Stimulated activated naive CD4-positive, alpha-beta T cell (primary cell): Measurements from ENCODE around the gene ZDHHC11.
"Not testable (repeated sequence)": the region's sequence is repeated elsewhere in the genome, so short reads cannot be mapped to it uniquely, and the experiment has no call there.

ENCODE experiments used
- DNase-seq, 6 experiments: peaks; one replicate each; lab custom pipeline; 2025; lab: John Stamatoyannopoulos, UW

Gene ZDHHC11

DNA sequence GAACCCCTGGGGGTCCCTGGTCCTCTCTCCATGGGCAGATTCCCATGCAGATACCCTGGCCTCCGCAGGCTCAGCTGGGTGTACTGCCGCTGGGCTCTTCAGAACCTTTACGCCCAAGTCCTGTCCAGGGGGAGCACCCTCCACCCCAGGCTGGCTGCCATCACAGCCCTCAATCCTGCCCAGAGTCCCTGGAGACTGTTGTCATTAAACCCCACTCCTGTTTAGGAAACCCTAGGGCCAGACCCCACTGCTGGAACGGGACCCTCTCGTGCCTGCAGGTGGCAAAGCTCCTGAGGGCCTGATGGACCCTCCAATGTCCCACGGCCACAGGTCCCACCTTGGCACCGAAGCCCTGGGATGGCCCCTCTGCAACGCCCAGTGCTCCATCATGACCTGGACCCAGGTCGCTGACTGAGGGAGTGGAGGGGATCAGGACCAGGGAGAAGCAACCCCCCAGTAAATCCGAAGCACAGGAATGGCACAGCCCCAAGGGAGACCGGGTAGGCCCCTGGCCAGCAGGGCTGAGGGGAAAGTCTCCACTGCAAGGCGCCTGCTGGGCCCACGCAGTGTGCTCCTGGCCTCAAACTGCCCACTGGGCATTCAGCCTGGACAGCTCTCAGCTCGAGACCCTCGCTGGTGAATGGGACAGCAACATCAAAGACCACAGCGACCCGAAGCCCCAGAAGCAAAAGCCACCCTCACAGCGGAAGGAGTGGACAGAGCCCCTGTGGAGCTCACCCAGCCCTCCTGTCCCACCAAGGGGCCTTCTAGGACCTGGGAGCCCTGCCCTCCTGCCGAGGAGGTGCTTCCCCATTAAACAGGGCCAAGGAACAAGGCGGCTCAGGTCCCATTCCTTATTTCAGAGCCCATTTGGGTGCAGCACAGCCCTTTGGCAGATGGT lies 74.6 kb downstream of the ZDHHC11 start:
- no peak for DNase-seq

GRCh38 chr5:775595-775960 lies 75.2 kb downstream of the ZDHHC11 start:
- DNase-seq: not testable (repeated sequence)

DNA sequence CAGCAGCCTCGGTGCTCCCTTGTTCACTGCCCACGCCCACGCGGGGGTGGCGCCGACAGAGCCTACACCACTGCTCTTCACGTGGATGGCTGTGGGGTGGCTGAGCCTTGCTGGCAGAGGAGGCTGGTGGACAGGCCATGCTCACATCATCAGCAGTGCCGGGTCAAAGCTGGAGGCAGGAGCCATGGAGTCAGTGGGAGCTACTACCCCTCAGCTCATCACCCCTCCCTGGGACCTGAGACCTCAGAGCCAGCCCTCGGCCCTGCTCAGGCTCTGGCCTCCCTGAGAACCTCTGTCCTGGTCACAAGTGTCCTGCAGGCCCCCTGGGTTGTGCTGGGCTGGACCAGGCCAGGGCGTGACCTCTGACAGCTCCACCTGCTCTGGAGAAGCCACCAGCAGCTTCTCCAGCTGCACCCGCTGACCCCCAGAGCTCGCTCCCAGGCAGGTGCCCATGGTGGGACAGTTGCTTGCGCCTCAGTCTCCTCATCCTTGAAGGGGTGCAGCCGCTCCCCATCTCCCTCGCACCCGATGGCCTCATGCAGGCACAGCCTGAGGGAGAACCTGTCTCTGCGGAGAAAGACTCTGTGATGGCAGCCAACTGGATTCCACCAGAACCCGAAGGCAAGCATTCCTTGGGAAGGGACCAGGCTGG lies 75.8 kb downstream of the ZDHHC11 start:
- DNase-seq: not testable (repeated sequence)

GRCh38 chr5:774304-774703 lies 76.5 kb downstream of the ZDHHC11 start:
- DNase-seq: not testable (repeated sequence)

DNA sequence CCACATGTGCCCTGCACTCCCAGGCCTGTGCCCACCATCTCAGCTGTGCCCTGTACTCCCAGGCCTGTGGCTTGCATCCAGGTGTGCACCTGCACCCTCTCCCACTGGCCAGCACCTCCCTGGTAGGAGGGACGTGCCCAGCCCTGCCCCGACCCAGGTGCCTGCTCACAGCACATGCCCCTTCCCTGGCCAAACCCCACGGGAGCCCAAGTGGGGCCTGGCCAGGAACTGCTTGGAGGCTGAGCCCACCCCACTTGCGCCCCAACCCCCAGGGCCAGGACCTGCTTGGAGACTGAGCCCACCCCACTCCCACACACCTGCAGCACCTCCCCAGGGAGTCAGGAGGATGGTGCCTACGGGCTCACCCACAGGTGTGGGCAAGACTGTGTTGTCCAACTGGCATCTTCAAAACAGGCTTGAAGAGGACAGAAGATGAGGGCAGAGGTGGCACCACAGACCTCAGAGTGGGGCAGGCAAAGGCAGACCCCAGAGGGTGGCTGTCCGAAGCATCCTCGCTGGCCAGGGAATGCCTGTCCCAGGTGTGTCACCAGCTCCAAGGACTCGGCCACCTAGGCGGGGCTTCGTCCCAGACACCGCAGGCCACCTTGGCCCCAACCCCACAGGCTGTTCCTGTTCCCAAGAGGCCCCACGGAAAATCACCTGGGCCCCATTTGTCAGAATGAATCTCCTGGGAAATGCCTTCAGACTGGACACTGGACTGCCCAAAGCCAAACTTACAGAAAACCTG lies 77.1 kb downstream of the ZDHHC11 start:
- no peak for DNase-seq

DNA sequence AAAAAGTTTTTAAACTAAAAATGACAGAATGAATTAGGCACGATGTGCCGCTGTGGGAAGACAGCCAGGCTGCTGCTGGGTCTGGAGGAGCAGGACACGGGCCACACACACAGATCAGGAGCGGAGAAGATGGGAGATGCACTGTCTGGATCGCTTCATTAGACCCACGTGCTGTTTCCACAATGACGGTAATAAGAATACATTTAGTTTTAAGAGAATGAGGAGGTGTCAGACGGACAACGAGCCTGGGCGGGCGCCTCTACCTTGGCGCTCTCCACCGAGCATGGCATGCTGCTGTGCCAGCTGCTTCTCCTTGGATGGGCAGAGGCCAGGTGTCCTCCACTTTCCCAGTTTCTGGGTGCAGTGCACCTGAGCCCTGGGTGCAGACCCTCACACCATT lies 77.9 kb downstream of the ZDHHC11 start:
- not testable (repeated sequence) for DNase-seq

DNA sequence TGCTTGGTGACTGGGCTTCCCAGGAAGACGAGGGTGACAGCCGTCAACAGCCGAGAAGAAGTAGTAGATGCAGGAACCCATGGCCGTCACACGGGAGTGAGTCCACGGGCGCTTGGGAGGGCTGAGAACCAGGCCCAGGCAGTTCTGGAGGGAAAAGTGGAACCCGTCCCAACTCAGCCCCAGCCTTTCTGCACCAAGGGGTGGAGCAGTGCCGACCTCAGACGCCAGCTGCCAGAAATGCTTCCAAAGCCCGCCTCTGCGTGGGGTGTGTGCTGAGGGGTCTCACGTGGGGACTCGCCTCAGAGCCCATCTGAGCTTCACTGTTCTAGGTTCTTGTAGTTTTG lies 78.3 kb downstream of the ZDHHC11 start:
- DNase-seq: not testable (repeated sequence)

DNA sequence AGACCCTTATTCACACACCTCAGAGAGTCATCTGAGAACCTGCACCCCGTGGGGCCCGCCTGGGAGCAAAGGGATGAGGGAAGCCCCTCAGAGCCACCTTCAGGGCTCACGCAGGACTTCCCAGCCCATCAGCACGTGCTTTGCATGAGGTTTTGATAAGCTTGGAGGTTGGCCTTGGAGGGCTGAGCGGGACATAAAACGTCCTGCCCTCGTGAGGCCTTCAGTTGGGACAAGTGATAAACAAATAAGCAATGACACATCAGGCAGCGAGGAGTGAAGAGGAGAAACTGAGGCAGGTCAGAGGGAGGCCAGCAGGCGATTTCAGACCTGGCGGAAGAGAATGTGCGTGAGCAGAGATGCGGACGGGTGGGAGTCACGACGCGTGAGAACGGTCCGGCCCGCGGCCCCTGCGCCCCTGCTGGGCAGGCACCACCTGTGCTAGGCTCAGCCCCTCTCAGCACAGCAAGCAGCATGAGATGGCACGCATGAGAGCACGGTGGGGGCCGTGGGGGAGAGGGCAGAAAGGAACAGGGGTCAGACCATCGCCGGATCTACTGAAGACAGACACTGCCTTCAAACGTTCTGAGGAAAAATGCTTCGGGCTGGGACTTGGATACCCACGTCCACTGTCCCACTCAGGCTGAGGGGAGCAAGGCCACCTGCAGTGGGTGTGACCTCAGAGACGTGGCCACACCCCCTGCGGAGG lies 78.8 kb downstream of the ZDHHC11 start:
- not testable (repeated sequence) for DNase-seq

DNA sequence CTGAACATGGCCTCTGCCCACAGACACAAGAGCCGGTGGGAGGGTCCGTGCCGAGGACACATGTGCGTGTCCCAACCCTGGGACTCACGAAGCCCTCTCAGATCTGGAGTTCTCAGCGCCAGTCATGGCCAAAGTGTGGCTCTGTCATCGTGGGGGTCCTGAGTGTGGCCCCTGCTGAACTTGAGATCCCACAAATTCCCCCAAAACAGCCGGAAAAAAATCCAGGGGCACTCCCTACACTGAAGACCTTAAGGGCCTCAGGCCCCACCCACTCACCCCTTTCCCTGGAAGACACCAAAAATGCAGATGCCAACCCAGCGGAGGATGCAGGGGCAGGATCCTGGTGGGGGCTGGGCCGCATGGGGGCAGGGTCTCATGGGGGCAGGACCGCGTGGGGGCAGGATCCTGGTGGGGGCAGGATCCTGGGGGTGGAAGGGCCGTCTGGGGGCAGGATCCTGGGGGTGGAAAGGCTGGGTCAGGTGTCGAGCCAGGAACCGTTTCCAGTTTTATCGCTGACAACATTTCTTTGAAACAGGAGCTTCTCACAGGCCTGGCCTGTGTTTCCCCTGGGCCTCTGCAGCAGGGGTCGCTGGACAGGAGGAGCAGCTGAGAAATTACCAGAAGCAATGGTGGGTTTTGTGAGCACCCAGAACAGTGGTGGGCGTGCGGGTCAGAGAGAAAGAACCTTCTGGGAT lies 79.6 kb downstream of the ZDHHC11 start:
- not testable (repeated sequence) for DNase-seq

GRCh38 chr5:770585-770984 lies 80.2 kb downstream of the ZDHHC11 start:
- not testable (repeated sequence) for DNase-seq

DNA sequence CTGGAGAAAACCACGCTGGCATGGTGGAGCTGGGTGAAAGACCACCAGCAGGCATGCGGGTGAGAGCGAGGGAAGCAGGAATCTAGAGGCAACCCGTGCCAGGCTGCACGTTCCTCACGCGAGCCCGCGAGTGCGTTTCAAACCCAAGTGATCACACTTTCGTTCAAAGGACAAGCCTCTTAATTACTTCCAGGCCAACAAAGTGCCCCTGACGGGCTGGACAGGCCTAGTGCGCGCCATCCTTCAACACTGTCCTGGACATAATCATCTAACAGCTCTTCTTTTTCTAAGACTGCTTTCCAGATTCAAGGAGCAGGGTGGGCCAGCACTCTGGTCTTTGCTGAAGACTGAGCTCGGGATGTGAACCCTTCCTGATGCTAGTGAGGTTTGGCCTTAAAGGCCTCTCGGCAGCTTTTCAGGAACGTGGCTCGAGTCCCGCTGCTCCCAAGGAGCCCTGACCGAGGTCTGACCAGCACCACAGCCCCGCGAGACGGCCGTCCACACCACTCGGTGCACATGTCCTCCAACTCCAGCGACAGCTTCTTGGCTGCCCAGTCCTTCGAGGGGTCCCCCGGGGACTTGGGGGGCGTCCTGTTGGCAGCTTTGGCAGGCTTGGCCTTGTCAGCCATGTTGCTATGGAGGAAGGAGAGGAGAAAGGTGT lies 81.2 kb downstream of the ZDHHC11 start:
- DNase-seq: not testable (repeated sequence)

DNA sequence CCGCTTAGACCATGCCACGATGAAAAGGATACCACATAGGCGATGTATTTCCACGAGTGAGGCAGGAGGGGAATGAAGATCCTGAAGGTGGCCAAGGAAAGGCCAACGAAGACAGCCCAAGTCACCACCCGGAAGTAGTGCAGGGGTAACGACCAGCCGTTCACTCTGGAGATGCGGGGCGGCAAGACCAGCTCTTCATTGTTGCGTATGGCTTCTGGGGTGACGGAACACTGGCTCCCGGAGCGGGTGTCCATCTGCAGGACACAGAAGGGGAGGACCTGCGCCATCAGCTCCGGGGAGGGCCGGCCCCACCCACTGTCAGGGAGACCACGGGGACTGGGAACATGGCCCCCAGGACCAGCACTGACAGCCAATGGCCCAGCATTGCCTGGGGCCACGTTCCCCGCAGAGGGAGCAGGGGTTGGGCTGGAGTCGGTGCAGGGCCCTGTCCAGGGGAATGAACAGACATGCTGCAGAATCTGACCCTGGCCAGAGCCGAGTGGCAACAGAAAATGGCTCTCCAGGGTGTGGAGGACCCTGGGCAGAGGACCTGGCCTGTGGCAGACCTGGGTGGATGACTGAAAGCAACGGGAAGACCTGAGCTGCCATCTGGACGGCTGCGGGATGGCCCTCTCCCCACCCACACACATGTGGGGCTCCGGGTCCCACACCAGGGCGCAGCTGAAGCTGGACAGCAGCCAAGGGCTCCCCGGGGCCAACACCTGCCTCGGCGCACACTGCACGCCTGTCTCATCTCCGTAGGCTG lies 83.9 kb downstream of the ZDHHC11 start:
- DNase-seq: no peak

DNA sequence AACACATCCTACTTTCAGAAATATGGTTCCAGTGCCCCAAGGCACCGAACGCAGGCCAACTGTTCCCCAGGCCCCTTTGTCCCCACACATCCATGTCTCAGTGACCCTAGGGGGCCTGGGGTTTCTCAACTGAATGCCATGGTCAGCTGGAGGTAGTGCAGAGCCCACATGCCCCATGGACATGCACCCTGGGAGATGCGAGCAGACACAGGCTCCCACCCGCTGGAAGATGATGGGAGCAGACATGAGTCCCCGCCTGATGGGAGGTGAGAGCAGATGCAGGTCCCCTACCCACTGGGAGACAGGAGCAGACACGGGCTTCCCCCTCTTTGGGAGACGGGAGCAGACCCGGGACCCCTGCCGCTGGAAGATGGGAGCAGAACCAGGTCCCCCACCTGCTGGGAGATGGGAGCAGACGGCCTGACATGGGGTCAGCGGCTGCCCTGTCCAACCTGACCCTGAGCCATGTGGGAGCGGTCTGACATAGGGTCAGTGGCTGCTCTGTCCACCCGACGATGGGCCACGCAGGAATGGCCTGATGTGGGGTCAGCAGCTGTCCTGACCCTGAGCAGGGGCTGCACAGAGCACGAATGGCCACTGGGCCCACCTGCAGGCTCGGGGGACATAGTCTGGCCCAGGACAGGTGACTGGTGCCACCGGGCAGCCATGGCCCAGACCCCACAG lies 84.7 kb downstream of the ZDHHC11 start:
- DNase-seq: no peak

DNA sequence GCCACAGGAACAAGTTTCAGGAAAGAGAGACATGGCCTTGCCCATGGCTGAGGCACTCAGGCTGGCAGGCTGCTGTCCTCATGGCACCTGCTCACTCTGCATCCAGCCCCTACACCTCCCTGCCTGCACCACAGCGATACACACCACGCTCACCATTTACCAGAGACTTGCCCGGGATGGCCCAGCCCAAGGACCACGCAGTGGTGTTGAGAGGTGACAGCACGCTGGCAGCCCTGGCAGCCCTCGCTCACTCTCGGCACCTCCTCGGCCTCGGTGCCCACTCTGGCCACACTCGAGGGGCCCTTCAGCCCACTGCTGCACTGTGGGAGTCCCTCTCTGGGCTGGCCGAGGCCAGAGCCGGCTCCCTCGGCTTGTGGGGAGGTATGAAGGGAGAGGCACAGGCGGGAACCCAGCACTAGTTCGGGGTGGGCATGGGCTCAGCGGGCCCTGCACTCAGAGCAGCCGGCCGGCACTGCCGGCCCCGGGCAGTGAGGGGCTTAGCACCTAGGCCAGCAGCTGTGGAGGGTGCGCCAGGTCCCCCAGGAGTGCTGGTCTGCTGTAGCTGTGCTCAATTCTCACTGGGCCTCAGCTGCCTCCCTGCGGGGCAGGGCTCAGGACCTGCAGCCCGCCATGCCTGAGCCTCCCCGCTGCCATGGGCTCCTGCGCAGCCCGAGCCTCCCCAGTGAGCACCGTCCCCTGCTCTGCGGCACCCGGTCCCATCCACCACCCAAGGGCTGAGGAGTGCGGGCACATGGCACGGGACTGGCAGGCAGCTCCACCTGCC lies 86.6 kb downstream of the ZDHHC11 start:
- no peak for DNase-seq

- DNase-seq: no peak
These were observed 87.4 kb downstream of the ZDHHC11 start for GRCh38 chr5:763397-763796.

- not testable (repeated sequence) for DNase-seq
These were observed 87.8 kb downstream of the ZDHHC11 start for GRCh38 chr5:762996-763395.

DNA sequence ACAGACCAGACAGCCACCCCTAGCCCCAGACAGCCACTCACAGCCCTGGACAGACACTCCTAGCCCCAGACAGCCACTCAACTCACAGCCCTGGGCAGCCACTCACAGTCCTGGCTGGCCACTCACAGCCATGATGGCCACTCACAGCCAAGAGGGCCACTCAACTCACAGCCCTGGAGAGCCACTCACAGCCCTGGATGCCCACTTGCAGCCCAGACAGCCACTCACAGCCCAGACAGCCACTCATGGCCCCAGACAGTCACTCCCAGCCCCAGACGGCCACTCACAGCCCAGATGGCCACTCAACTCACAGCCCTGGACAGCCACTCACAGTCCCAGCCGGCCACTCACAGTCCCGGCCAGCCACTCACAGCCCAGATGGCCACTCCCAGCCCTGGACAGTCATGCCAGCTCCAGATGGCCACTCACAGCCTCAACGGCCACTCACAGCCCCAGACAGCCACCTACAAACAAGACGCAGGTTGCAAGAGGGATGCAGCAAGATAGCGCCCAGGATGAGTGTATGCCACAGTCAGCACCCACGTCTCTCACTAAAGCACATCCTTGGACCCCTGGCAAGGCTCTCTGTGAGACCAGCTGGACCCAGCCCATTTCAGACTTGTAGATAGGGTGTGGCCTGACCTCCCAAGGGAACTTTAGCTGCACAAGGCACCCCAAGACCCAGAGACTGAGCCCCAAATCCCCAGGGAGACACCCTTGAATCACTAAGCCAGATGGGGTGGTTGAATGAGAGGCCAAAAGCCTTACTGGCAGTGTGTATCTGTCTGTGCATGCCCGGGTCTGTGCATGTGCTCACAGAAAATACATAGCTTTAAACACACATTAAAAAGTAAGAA lies 88.7 kb downstream of the ZDHHC11 start:
- DNase-seq: no peak
